Glutamatergic neuron (in vitro differentiated cells): ENCODE data around the gene UTY. TPM values are rescaled to one million over a fixed set of nuclear protein-coding genes. Genes with fewer than 3 reads are reported as not detected.

Experiments
- DNase-seq: peaks from one replicate; pipeline ENCODE4 v3.0.0; 2022
- H3K27ac Mint-ChIP-seq: one replicate; pipeline ENCODE4 v1.8.0; 2020; ENCODE audit warnings: mild to moderate bottlenecking, mixed read lengths, inconsistent platforms; ENCODE audit not compliant: unreplicated experiment
- H3K27me3 Mint-ChIP-seq: one replicate; pipeline ENCODE4 v1.8.0; 2020; ENCODE audit warnings: mild to moderate bottlenecking, moderate library complexity, mixed read lengths, inconsistent platforms; ENCODE audit not compliant: unreplicated experiment
- H3K36me3 Mint-ChIP-seq: one replicate; pipeline ENCODE4 v1.8.0; 2020; ENCODE audit warnings: mild to moderate bottlenecking, mixed read lengths, inconsistent platforms; ENCODE audit not compliant: unreplicated experiment
- H3K4me1 Mint-ChIP-seq: one replicate; pipeline ENCODE4 v1.8.0; 2020; ENCODE audit warnings: mild to moderate bottlenecking, low read depth, mixed read lengths, inconsistent platforms; ENCODE audit not compliant: unreplicated experiment
- H3K4me3 Mint-ChIP-seq: one replicate; pipeline ENCODE4 v1.8.0; 2020; ENCODE audit warnings: mild to moderate bottlenecking, mixed read lengths, inconsistent platforms; ENCODE audit not compliant: unreplicated experiment
- H3K9me3 Mint-ChIP-seq: one replicate; pipeline ENCODE4 v1.8.0; 2020; ENCODE audit warnings: mild to moderate bottlenecking, moderate library complexity, mixed read lengths, inconsistent platforms; ENCODE audit not compliant: unreplicated experiment
- CTCF ChIP-seq: fragments of 200-600 bp; sonication (generic); IDR thresholded peaks from one replicate; pipeline ENCODE4 v1.5.0; 2021; ENCODE audit not compliant: partially characterized antibody, unreplicated experiment
- total RNA-seq: library from RNA; stranded (reverse); fragmentation: NEBNext Ultra II Directional; extraction: Animal tissue kit (Norgen Biotek cat#: 25700); gene quantifications from one replicate; pipeline ENCODE4 v1.2.1, GENCODE V29; 2021; ENCODE audit not compliant: unreplicated experiment

UTY gene
- total RNA-seq, 1 donor from 2014 or later = 28.1 TPM

GRCh38 chrY:13343307-13343946 lies 136.4 kb downstream of the UTY start:
- DNase-seq = peak; percentile 66
- TF ChIP-seq CTCF = peak; percentile 48
- H3K4me3 Mint-ChIP-seq = no peak overlapping the region
- no peaks in the 10 kb centered on the region for H3K36me3 Mint-ChIP-seq
- H3K4me1 Mint-ChIP-seq = no peaks in the 10 kb centered on the region
- no peaks in the 10 kb centered on the region for H3K27me3 Mint-ChIP-seq
- H3K27ac Mint-ChIP-seq = no peak overlapping the region
- peaks cover 1% of the 10 kb centered on the region for H3K9me3 Mint-ChIP-seq

GRCh38 chrY:13339939-13340338 lies 139.9 kb downstream of the UTY start:
- Mint-ChIP-seq H3K36me3 (no peaks in the 10 kb centered on the region), H3K9me3 (peaks cover 1% of the 10 kb centered on the region), H3K27me3 (no peaks in the 10 kb centered on the region), H3K4me1 (no peaks in the 10 kb centered on the region), H3K27ac (no peak overlapping the region), H3K4me3 (no peak overlapping the region)
- no peak for DNase-seq
- no peak for TF ChIP-seq CTCF

GRCh38 chrY:13339381-13339780 lies 140.5 kb downstream of the UTY start:
- no peak for DNase-seq
- peaks cover 1% of the 10 kb centered on the region for H3K9me3 Mint-ChIP-seq
- H3K36me3 Mint-ChIP-seq = no peaks in the 10 kb centered on the region
- TF ChIP-seq CTCF = no peak
- no peaks in the 10 kb centered on the region for H3K27me3 Mint-ChIP-seq
- no peak overlapping the region for H3K27ac Mint-ChIP-seq
- no peaks in the 10 kb centered on the region for H3K4me1 Mint-ChIP-seq
- H3K4me3 Mint-ChIP-seq = no peak overlapping the region

GRCh38 chrY:13338711-13339110 lies 141.1 kb downstream of the UTY start:
- Mint-ChIP-seq H3K4me1 (no peaks in the 10 kb centered on the region), H3K4me3 (no peak overlapping the region), H3K36me3 (no peaks in the 10 kb centered on the region), H3K9me3 (peaks cover 1% of the 10 kb centered on the region), H3K27ac (no peak overlapping the region), H3K27me3 (no peaks in the 10 kb centered on the region)
- no peak for DNase-seq
- no peak for TF ChIP-seq CTCF

- Mint-ChIP-seq H3K4me3 (no peak overlapping the region), H3K36me3 (no peaks in the 10 kb centered on the region), H3K27ac (no peak overlapping the region), H3K9me3 (peaks cover 1% of the 10 kb centered on the region), H3K27me3 (no peaks in the 10 kb centered on the region), H3K4me1 (no peaks in the 10 kb centered on the region)
- no peak for DNase-seq
- TF ChIP-seq CTCF = no peak
These were observed 141.9 kb downstream of the UTY start for GRCh38 chrY:13337934-13338333.
